Spleen (tissue), 11 donors: ENCODE data around the gene GNAS-AS1. TPM values are rescaled to one million over a fixed set of nuclear protein-coding genes. Genes with fewer than 3 reads are reported as not detected.
A peak's percentile ranks its signal among the peaks of the same experiment; 100 is the strongest.

Source experiments
- DNase-seq: peaks from one replicate; pipeline ENCODE4 v3.0.0-alpha.2; 2020
- H3K27ac ChIP-seq, 8 donors: fragments of 200-600 bp; sonication (generic) in 7 of 8; 1 replicate in 4 of 8; 2 replicates in 4 of 8; pipeline versions ENCODE4 v1.5.0 to v1.8.0; 2016 to 2021; ENCODE audit warnings: inconsistent platforms in 4 of 8, mild to moderate bottlenecking in 4 of 8, moderate library complexity in 1 of 8
- H3K27me3 ChIP-seq, 7 donors: fragments of 200-600 bp; sonication (generic) in 6 of 7; replicated peaks in 1 of 7; 1 replicate in 4 of 7; 2 replicates in 3 of 7; pipeline versions ENCODE4 v1.5.0 to v1.8.0; 2016 to 2021; ENCODE audit warnings: inconsistent platforms in 3 of 7, mild to moderate bottlenecking in 1 of 7
- H3K36me3 ChIP-seq, 6 donors: fragments of 200-600 bp; sonication (generic) in 5 of 6; 1 replicate in 4 of 6; 2 replicates in 2 of 6; pipeline versions ENCODE4 v1.5.0 to v1.8.0; 2016 to 2021; ENCODE audit warnings: inconsistent platforms in 2 of 6
- H3K4me1 ChIP-seq, 6 donors: fragments of 200-600 bp; sonication (generic) in 5 of 6; 1 replicate in 3 of 6; 2 replicates in 3 of 6; pipeline versions ENCODE4 v1.5.0 to v1.8.0; 2016 to 2021; ENCODE audit warnings: inconsistent platforms in 3 of 6
- H3K4me3 ChIP-seq, 8 donors: fragments of 200-600 bp; sonication (generic) in 7 of 8; 1 replicate in 4 of 8; 2 replicates in 4 of 8; pipeline versions ENCODE4 v1.5.0 to v1.8.0; 2016 to 2021; ENCODE audit warnings: inconsistent platforms in 4 of 8, mild to moderate bottlenecking in 4 of 8, moderate library complexity in 2 of 8
- H3K9me3 ChIP-seq, 8 donors: fragments of 200-600 bp; sonication (generic) in 7 of 8; 1 replicate in 4 of 8; 2 replicates in 4 of 8; pipeline versions ENCODE4 v1.5.0 to v1.8.0; 2016 to 2021; ENCODE audit warnings: inconsistent platforms in 4 of 8
- CTCF ChIP-seq, 11 experiments: fragments of 200-600 bp in 7 of 11; fragments of 450-650 bp in 4 of 11; sonication (generic) in 4 of 11; IDR thresholded peaks in 8 of 11; conservative IDR thresholded peaks in 3 of 11; 1 replicate in 7 of 11; 2 replicates in 4 of 11; pipeline versions ENCODE4 v1.4.0 to v1.8.0; 2016 to 2021; ENCODE audit warnings: antibody characterized with exemption in 11 of 11, inconsistent platforms in 4 of 11, mild to moderate bottlenecking in 1 of 11
- POLR2A ChIP-seq, 3 donors: fragments of 450-650 bp; IDR thresholded peaks; one replicate each; pipeline ENCODE4 v1.5.1; 2017; ENCODE audit warnings: antibody characterized with exemption in 3 of 3, mild to moderate bottlenecking in 1 of 3
- POLR2AphosphoS5 ChIP-seq, 3 donors: sonication (generic); formaldehyde crosslinking; IDR thresholded peaks; one replicate each; pipeline ENCODE4 v1.5.1; 2017; ENCODE audit warnings: antibody characterized with exemption in 3 of 3
- WGBS, 5 donors: extraction: QIAGEN DNeasy Blood & Tissue Kit in 3 of 5; methylation state at CpG; one replicate each; pipeline versions ENCODE4 v1.1.5 to v1.1.7; 2013 to 2018; 5-methylcytosine and 5-hydroxymethylcytosine counted together
- intact Hi-C: fragments of 100-400 bp; cut with DNase I; formaldehyde crosslinking; loops from one replicate; pipeline ENCODE4 v1.15.0; 2023; ENCODE audit warnings: low total_unique reads
- polyA plus RNA-seq, 3 donors: library from polyadenylated mRNA; stranded (reverse); fragments of 200-250 nt; gene quantifications; one replicate each; pipeline ENCODE4 v1.2.1, GENCODE V29; 2013
- total RNA-seq, 7 donors: library from RNA; depleted of rRNA in 3 of 7; stranded (reverse); fragments of >200 nt in 3 of 7; fragmentation: NEBNext Ultra II Directional in 4 of 7; extraction: Animal tissue kit (Norgen Biotek cat#: 25700) in 4 of 7; gene quantifications; one replicate each; pipeline versions ENCODE4 v1.1.0 to v1.2.1, GENCODE V29; 2016 to 2021
- donor health status: healthy with polysubstance abuse.
- donor health status: DM: no; HTN: no; CAD: no; lungs with moderate emphysema.
- donor health status: DM: no; HTN: no; CAD: no.
- donor health status: Bipolar disorder and iron deficiency.
- donor health status: healthy.
- donor health status: DM: no; HTN: no; CAD: no.
- donor health status: DM: yes; HTN: yes; CAD: no.

Gene GNAS-AS1
- total and polyA plus RNA-seq, 10 donors: 0.18 to 1.1 (median 0.45) TPM; not detected in 2

GRCh38 chr20:58783511-58784011, 67.1 kb downstream of the GNAS-AS1 start:
- Histone ChIP-seq H3K36me3 (no peaks in the 10 kb centered on the region), H3K4me1 (no peaks in the 10 kb centered on the region), H3K27me3 (peaks cover 0 to 49% (median 0%) of the 10 kb centered on the region in 7 donors), H3K27ac (no peak overlapping the region), H3K9me3 (no peaks in the 10 kb centered on the region), H3K4me3 (no peak overlapping the region)
- whole genome bisulfite sequencing, 5 donors: 79 to 84% (median 82%) methylated on average over 12 of the region's 12 CpGs
- intact Hi-C loops: no loop called here
- TF ChIP-seq POLR2AphosphoS5 (IDR thresholded peaks at IDR 0.05): no peak
- TF ChIP-seq CTCF (IDR thresholded peaks at IDR 0.05 in 8 of 11, conservative IDR thresholded peaks at IDR 0.05 in 3 of 11): no peak
- TF ChIP-seq POLR2A (IDR thresholded peaks at IDR 0.05): no peak
- peak; percentile 38 for DNase-seq

GRCh38 chr20:58781138-58781537, 69.6 kb downstream of the GNAS-AS1 start:
- intact Hi-C loops: no loop called here
- Histone ChIP-seq H3K36me3 (no peaks in the 10 kb centered on the region), H3K27me3 (peaks cover 0 to 32% (median 0%) of the 10 kb centered on the region in 7 donors), H3K9me3 (no peaks in the 10 kb centered on the region), H3K4me1 (no peaks in the 10 kb centered on the region), H3K4me3 (no peak overlapping the region), H3K27ac (no peak overlapping the region)
- no peak for DNase-seq
- no peak for TF ChIP-seq POLR2AphosphoS5 (IDR thresholded peaks at IDR 0.05)
- 69 to 82% (median 73%) methylated on average over 4 of the region's 4 CpGs for WGBS, 5 donors

GRCh38 chr20:58778760-58779159, 71.9 kb downstream of the GNAS-AS1 start:
- Histone ChIP-seq H3K36me3 (no peaks in the 10 kb centered on the region), H3K4me3 (no peak overlapping the region), H3K4me1 (no peaks in the 10 kb centered on the region), H3K9me3 (no peaks in the 10 kb centered on the region), H3K27me3 (peaks cover 0 to 10% (median 0%) of the 10 kb centered on the region in 7 donors), H3K27ac (no peak overlapping the region)
- 33 to 45% (median 34%) methylated on average over 9 of the region's 9 CpGs for WGBS, 5 donors
- no peak for TF ChIP-seq POLR2A (IDR thresholded peaks at IDR 0.05)
- TF ChIP-seq POLR2AphosphoS5 (IDR thresholded peaks at IDR 0.05): no peak
- no peak for TF ChIP-seq CTCF (IDR thresholded peaks at IDR 0.05 in 8 of 11, conservative IDR thresholded peaks at IDR 0.05 in 3 of 11)
- intact Hi-C loops: no loop called here
- DNase-seq: no peak

GRCh38 chr20:58777657-58778056, 73.0 kb downstream of the GNAS-AS1 start:
- Histone ChIP-seq H3K4me3 (no peak overlapping the region), H3K4me1 (no peaks in the 10 kb centered on the region), H3K27me3 (peaks cover 0 to 3% (median 0%) of the 10 kb centered on the region in 7 donors), H3K9me3 (no peaks in the 10 kb centered on the region), H3K27ac (no peak overlapping the region), H3K36me3 (no peaks in the 10 kb centered on the region)
- DNase-seq: peak; percentile 41
- WGBS, 5 donors: 71 to 85% (median 79%) methylated on average over 7 of the region's 7 CpGs
- intact Hi-C loops: no loop called here
- no peak for TF ChIP-seq CTCF (IDR thresholded peaks at IDR 0.05 in 8 of 11, conservative IDR thresholded peaks at IDR 0.05 in 3 of 11)
- TF ChIP-seq POLR2A (IDR thresholded peaks at IDR 0.05): no peak
- no peak for TF ChIP-seq POLR2AphosphoS5 (IDR thresholded peaks at IDR 0.05)

GRCh38 chr20:58776109-58776508, 74.6 kb downstream of the GNAS-AS1 start:
- WGBS, 5 donors: 67 to 89% (median 69%) methylated on average over 3 of the region's 3 CpGs
- Histone ChIP-seq H3K27me3 (peaks cover 0 to 12% (median 0%) of the 10 kb centered on the region in 7 donors), H3K9me3 (no peaks in the 10 kb centered on the region), H3K36me3 (no peaks in the 10 kb centered on the region), H3K4me3 (no peak overlapping the region), H3K4me1 (no peaks in the 10 kb centered on the region), H3K27ac (no peak overlapping the region)
- peak; percentile 16 for DNase-seq
- intact Hi-C loops: no loop called here
- TF ChIP-seq POLR2A (IDR thresholded peaks at IDR 0.05): no peak
- no peak for TF ChIP-seq CTCF (IDR thresholded peaks at IDR 0.05 in 8 of 11, conservative IDR thresholded peaks at IDR 0.05 in 3 of 11)
- TF ChIP-seq POLR2AphosphoS5 (IDR thresholded peaks at IDR 0.05): no peak
